Measurements from ENCODE around the gene GRM1.

Gene GRM1

DNA sequence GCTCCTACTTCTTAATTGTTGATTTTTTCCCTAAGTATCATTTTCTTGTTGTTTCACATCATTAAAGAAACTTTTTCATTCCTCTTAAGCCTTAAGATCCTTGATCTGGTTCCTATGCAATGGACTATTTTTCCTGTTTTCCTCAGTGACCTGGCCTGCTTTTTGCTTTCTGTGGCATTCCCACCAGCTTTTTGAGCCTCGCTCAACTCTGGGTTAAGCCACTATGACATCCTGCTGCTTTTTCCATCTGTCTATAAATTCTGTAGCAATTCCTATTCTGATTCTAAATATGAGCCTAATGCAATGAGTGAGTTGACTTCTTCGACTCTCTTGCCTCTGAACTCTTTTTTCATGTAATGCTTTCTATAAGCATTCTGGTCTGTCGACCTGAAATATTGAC, 160.3 kb downstream of the GRM1 start:
- Histone ChIP-seq H3K36me3 (replicated peaks) (no peaks in the 10 kb centered on the region), H3K9me3 (no peaks in the 10 kb centered on the region), H3K4me1 (no peaks in the 10 kb centered on the region), H3K27me3 (ENCODE audit: low read depth) (no peaks in the 10 kb centered on the region; the same call in 1 of the 2 replicates), H3K4me3 (no peak overlapping the region)
- in situ Hi-C loops (cut with MboI; ENCODE audit: low sequenced_read_pairs): no loop called here
- no peak for DNase-seq (ENCODE audit: low spot score in 2 of 2)

GRCh38 chr6:146190581-146190980, 161.7 kb downstream of the GRM1 start:
- in situ Hi-C loops (cut with MboI; ENCODE audit: low sequenced_read_pairs): no loop called here
- H3K9me3 ChIP-seq: no peaks in the 10 kb centered on the region
- H3K4me3 ChIP-seq: no peak overlapping the region
- no peaks in the 10 kb centered on the region; the same call in 1 of the 2 replicates for H3K27me3 ChIP-seq (ENCODE audit: low read depth)
- no peaks in the 10 kb centered on the region for H3K36me3 ChIP-seq (replicated peaks)
- H3K4me1 ChIP-seq: no peaks in the 10 kb centered on the region
- DNase-seq (ENCODE audit: low spot score in 2 of 2): no peak

GRCh38 chr6:146191166-146191565, 162.3 kb downstream of the GRM1 start:
- Histone ChIP-seq H3K9me3 (no peaks in the 10 kb centered on the region), H3K4me1 (no peaks in the 10 kb centered on the region), H3K27me3 (ENCODE audit: low read depth) (no peaks in the 10 kb centered on the region; the same call in 1 of the 2 replicates), H3K36me3 (replicated peaks) (no peaks in the 10 kb centered on the region), H3K4me3 (no peak overlapping the region)
- no peak for DNase-seq (ENCODE audit: low spot score in 2 of 2)
- in situ Hi-C loops (cut with MboI; ENCODE audit: low sequenced_read_pairs): no loop called here

DNA sequence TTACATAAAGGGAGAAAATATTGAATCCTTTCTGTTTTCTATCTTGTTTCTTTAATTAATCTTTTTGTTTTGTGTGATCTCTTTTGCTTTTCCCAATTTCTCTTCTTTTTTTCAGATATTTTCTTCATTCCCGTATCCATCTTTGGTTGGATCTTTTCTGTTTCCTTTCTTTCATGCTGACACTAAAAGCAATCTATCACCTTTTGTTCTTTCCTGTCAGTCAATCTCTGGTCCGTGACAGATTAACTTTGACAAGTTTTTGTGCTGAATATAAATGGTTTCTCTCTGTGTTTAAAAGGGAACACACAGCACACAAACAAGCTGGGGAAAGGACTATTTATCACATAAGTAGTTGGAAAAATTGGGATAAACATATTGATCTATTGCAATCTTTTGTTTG, 162.8 kb downstream of the GRM1 start:
- in situ Hi-C loops (cut with MboI; ENCODE audit: low sequenced_read_pairs): no loop called here

GRCh38 chr6:146194434-146194833, 165.6 kb downstream of the GRM1 start:
- no peaks in the 10 kb centered on the region for H3K9me3 ChIP-seq
- DNase-seq (ENCODE audit: low spot score in 2 of 2): no peak
- in situ Hi-C loops (cut with MboI; ENCODE audit: low sequenced_read_pairs): no loop called here

More for the DNA sequence above, 162.8 kb downstream of the GRM1 start:
- Histone ChIP-seq H3K27me3 (ENCODE audit: low read depth) (no peaks in the 10 kb centered on the region; the same call in 1 of the 2 replicates), H3K9me3 (no peaks in the 10 kb centered on the region), H3K4me3 (no peak overlapping the region), H3K4me1 (no peaks in the 10 kb centered on the region), H3K36me3 (replicated peaks) (no peaks in the 10 kb centered on the region)
- no peak for DNase-seq (ENCODE audit: low spot score in 2 of 2)

GRCh38 chr6:146200176-146200575, 171.3 kb downstream of the GRM1 start:
- in situ Hi-C loops (cut with MboI; ENCODE audit: low sequenced_read_pairs): no loop called here
- Histone ChIP-seq H3K36me3 (replicated peaks) (no peaks in the 10 kb centered on the region), H3K27me3 (ENCODE audit: low read depth) (no peaks in the 10 kb centered on the region), H3K4me3 (no peak overlapping the region), H3K9me3 (no peaks in the 10 kb centered on the region), H3K4me1 (peaks cover 3% of the 10 kb centered on the region; the same call in 1 of the 2 replicates)
- DNase-seq (ENCODE audit: low spot score in 2 of 2): no peak

More at GRCh38 chr6:146194434-146194833, 165.6 kb downstream of the GRM1 start:
- no peaks in the 10 kb centered on the region for H3K4me1 ChIP-seq
- H3K36me3 ChIP-seq (replicated peaks): no peaks in the 10 kb centered on the region
- no peaks in the 10 kb centered on the region for H3K27me3 ChIP-seq (ENCODE audit: low read depth)
- H3K4me3 ChIP-seq: no peak overlapping the region

DNA sequence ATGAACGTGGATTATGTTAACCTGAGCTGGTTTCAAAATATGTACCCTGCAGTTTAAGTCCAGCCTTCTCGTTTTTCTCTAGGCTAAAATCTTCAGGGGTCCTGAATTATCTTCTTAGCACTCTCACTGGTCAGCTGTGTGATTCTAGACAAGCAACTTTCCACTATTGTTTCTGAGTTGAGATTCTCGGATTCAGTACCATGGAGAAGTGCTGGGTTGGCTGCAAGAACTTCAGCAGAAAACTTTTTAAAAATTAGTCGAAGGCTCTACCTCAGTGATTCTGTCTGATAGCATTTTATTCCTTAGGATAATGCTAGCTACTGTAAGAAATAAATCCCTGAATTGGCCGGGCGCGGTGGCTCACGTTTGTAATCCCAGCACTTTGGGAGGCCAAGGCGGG, 173.7 kb downstream of the GRM1 start:
- H3K4me1 ChIP-seq: peaks cover 3% of the 10 kb centered on the region; the same call in 1 of the 2 replicates
- H3K27me3 ChIP-seq (ENCODE audit: low read depth): 0 out of 2 replicates have a peak, but pooled peaks cover under 1% of the 10 kb centered on the region
- DNase-seq (ENCODE audit: low spot score in 2 of 2): no peak
- H3K9me3 ChIP-seq: no peaks in the 10 kb centered on the region
- no peaks in the 10 kb centered on the region for H3K36me3 ChIP-seq (replicated peaks)
- no peak overlapping the region for H3K4me3 ChIP-seq
- in situ Hi-C loops (cut with MboI; ENCODE audit: low sequenced_read_pairs): no loop called here

DNA sequence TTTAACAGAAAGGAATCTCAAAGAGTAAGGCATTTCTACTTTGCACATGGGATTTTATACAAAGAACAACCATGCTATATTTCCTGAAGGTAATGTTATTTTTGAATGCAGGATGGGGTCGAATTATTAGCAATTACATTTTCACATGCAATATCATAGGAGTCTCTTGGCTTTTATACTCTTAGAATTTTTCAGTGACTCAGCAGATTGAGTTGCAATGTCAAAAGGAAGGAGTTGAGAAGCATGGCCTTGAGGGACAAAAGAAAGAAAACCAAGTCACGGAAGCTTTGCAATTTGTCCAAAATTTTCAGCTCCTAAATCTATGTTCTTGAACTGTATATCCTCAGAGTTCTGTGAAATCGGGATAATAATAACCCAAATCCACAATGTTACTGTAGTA, 181.1 kb downstream of the GRM1 start:
- Histone ChIP-seq H3K4me3 (no peak overlapping the region), H3K27me3 (ENCODE audit: low read depth) (0 out of 2 replicates have a peak, but pooled peaks cover 3% of the 10 kb centered on the region), H3K4me1 (no peaks in the 10 kb centered on the region), H3K36me3 (replicated peaks) (no peaks in the 10 kb centered on the region), H3K9me3 (no peaks in the 10 kb centered on the region)
- in situ Hi-C loops (cut with MboI; ENCODE audit: low sequenced_read_pairs): no loop called here
- no peak for DNase-seq (ENCODE audit: low spot score in 2 of 2)

DNA sequence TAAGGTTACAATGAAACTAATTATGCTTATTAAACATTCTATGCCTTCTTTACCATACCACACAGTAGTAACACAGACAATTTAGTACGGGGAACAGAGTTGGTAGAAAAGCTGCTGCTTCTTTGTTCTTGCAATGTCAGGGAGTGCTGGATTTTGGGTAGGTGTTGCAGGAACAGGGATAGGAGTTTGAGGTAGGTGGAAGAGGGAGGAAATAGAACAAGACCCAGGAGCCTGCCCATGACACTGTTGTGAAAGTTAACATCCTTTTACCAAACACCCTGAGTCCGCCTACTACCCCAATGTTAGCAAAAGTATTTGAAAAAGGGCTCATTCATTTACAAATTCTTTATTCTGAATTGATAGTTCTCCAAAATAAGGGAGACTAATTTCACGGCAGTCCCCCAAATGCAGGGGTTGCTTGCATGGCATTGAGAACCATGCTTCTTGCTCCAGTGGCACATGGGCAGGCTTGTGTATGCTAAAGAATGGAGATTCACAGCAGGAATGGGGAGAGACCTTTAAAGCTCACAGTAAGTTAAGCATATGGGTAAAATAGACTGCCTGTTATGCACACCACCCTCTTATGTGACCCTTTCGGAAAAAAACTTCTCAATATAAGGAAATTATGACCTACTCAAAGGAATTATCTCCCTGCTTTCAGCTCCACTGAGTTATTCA, 181.7 kb downstream of the GRM1 start:
- no peak overlapping the region for H3K4me3 ChIP-seq
- 0 out of 2 replicates have a peak, but pooled peaks cover 3% of the 10 kb centered on the region for H3K27me3 ChIP-seq (ENCODE audit: low read depth)
- no peaks in the 10 kb centered on the region for H3K36me3 ChIP-seq (replicated peaks)
- no peaks in the 10 kb centered on the region for H3K4me1 ChIP-seq
- H3K9me3 ChIP-seq: no peaks in the 10 kb centered on the region
- DNase-seq (ENCODE audit: low spot score in 2 of 2): no peak
- in situ Hi-C loops (cut with MboI; ENCODE audit: low sequenced_read_pairs): no loop called here

GRCh38 chr6:146211646-146212045, 182.8 kb downstream of the GRM1 start:
- Histone ChIP-seq H3K9me3 (no peaks in the 10 kb centered on the region), H3K27me3 (ENCODE audit: low read depth) (0 out of 2 replicates have a peak, but pooled peaks cover 3% of the 10 kb centered on the region), H3K4me3 (no peak overlapping the region), H3K36me3 (replicated peaks) (no peaks in the 10 kb centered on the region), H3K4me1 (no peaks in the 10 kb centered on the region)
- in situ Hi-C loops (cut with MboI; ENCODE audit: low sequenced_read_pairs): no loop called here
- no peak for DNase-seq (ENCODE audit: low spot score in 2 of 2)

DNA sequence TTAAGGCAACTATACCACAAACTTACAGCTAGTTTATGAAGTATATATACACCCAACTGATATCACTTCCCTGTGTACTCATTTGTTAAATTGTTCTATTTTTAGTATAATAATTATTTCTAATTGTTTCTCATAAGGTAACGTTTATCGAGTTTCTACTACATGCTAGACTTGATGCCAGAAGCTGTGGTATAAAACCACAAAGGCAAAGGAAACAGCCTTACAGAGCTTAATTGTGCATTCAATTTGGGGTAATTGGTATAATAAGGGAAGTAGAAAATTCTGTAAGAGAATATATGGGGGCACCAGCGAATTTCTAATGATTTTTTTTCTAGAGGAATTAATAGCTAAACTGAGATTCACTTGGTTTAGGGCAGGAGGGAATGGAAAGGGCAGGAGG, 183.9 kb downstream of the GRM1 start:
- DNase-seq (ENCODE audit: low spot score in 2 of 2): no peak
- H3K27me3 ChIP-seq (ENCODE audit: low read depth): 0 out of 2 replicates have a peak, but pooled peaks cover under 1% of the 10 kb centered on the region
- in situ Hi-C loops (cut with MboI; ENCODE audit: low sequenced_read_pairs): no loop called here

GRCh38 chr6:146219101-146219500, 190.2 kb downstream of the GRM1 start:
- Histone ChIP-seq H3K27me3 (ENCODE audit: low read depth) (no peaks in the 10 kb centered on the region; the same call in 1 of the 2 replicates), H3K4me1 (no peaks in the 10 kb centered on the region), H3K9me3 (no peaks in the 10 kb centered on the region), H3K36me3 (replicated peaks) (no peaks in the 10 kb centered on the region), H3K4me3 (no peak overlapping the region)
- DNase-seq (ENCODE audit: low spot score in 2 of 2): no peak
- in situ Hi-C loops (cut with MboI; ENCODE audit: low sequenced_read_pairs): no loop called here

More for the DNA sequence above, 183.9 kb downstream of the GRM1 start:
- no peaks in the 10 kb centered on the region for H3K4me1 ChIP-seq
- no peaks in the 10 kb centered on the region for H3K9me3 ChIP-seq
- H3K36me3 ChIP-seq (replicated peaks): no peaks in the 10 kb centered on the region
- H3K4me3 ChIP-seq: no peak overlapping the region

DNA sequence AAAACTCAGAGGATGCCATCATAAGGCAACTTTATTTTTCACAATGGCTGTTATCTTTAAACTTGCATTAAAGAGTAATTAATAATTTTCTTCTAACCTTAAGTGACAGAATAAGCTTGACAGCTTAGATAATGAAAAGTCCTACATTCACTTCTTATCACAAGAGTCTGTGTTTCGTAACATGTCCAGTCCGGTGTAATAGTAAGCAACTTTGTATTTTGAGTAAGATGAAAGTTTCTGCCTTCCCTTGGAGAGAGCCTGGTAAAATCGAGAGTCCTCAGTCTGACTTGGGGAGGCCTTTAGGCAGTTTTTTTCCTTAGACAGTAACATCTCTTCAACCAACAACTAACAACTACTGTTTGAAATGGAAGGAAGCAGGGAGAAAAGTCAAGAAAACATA, 195.6 kb downstream of the GRM1 start:
- Histone ChIP-seq H3K36me3 (replicated peaks) (no peaks in the 10 kb centered on the region), H3K9me3 (no peaks in the 10 kb centered on the region), H3K27me3 (ENCODE audit: low read depth) (no peaks in the 10 kb centered on the region; the same call in 1 of the 2 replicates), H3K4me3 (no peak overlapping the region), H3K4me1 (no peaks in the 10 kb centered on the region)
- in situ Hi-C loops (cut with MboI; ENCODE audit: low sequenced_read_pairs): no loop called here
- DNase-seq (ENCODE audit: low spot score in 2 of 2): no peak

- no peak for DNase-seq (ENCODE audit: low spot score in 2 of 2)
- Histone ChIP-seq H3K36me3 (replicated peaks) (no peaks in the 10 kb centered on the region), H3K4me1 (no peaks in the 10 kb centered on the region), H3K9me3 (no peaks in the 10 kb centered on the region), H3K4me3 (no peak overlapping the region), H3K27me3 (ENCODE audit: low read depth) (no peaks in the 10 kb centered on the region; the same call in 1 of the 2 replicates)
- in situ Hi-C loops (cut with MboI; ENCODE audit: low sequenced_read_pairs): no loop called here
Measured at GRCh38 chr6:146224988-146225387, 196.1 kb downstream of the GRM1 start.
